ENCODE measurements around the gene SLC35F6. TPM values are rescaled to one million over a fixed set of nuclear protein-coding genes. Genes with fewer than 3 reads are reported as not detected.
"Not testable (repeated sequence)": the region's sequence is repeated elsewhere in the genome, so short reads cannot be mapped to it uniquely, and the experiment has no call there.

The SLC35F6 gene
- total RNA-seq, 1 donor = 80.8 TPM

DNA sequence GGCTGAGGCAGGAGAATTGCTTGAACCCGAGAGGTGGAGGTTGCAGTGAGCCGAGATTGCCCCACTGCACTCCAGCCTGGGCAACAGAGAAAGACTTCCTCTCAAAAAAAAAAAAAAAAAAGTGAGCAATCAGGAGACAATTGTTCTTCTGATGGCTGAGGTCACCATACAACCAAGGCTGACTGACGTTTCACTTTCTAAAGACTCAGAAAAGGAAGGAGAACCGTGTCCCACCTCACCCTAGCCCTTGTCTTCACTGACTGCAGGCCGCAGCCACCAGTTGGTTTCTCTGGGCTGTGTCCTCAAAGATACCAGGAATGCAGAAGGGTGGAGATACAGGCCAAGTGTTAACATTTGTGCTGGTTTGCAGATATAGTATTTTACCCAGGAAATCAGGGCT is 7.7 kb upstream of the SLC35F6 start:
- DNase-seq (ENCODE audit: low read depth) = no peak
- TF ChIP-seq, protein P1, sequence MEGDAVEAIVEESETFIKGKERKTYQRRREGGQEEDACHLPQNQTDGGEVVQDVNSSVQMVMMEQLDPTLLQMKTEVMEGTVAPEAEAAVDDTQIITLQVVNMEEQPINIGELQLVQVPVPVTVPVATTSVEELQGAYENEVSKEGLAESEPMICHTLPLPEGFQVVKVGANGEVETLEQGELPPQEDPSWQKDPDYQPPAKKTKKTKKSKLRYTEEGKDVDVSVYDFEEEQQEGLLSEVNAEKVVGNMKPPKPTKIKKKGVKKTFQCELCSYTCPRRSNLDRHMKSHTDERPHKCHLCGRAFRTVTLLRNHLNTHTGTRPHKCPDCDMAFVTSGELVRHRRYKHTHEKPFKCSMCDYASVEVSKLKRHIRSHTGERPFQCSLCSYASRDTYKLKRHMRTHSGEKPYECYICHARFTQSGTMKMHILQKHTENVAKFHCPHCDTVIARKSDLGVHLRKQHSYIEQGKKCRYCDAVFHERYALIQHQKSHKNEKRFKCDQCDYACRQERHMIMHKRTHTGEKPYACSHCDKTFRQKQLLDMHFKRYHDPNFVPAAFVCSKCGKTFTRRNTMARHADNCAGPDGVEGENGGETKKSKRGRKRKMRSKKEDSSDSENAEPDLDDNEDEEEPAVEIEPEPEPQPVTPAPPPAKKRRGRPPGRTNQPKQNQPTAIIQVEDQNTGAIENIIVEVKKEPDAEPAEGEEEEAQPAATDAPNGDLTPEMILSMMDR (IDR thresholded peaks at IDR 0.05; ENCODE audit: insufficient read depth, low read length) = no peak
- H3K4me3 ChIP-seq (ENCODE audit: low read depth, low read length) = no peak overlapping the region

DNA sequence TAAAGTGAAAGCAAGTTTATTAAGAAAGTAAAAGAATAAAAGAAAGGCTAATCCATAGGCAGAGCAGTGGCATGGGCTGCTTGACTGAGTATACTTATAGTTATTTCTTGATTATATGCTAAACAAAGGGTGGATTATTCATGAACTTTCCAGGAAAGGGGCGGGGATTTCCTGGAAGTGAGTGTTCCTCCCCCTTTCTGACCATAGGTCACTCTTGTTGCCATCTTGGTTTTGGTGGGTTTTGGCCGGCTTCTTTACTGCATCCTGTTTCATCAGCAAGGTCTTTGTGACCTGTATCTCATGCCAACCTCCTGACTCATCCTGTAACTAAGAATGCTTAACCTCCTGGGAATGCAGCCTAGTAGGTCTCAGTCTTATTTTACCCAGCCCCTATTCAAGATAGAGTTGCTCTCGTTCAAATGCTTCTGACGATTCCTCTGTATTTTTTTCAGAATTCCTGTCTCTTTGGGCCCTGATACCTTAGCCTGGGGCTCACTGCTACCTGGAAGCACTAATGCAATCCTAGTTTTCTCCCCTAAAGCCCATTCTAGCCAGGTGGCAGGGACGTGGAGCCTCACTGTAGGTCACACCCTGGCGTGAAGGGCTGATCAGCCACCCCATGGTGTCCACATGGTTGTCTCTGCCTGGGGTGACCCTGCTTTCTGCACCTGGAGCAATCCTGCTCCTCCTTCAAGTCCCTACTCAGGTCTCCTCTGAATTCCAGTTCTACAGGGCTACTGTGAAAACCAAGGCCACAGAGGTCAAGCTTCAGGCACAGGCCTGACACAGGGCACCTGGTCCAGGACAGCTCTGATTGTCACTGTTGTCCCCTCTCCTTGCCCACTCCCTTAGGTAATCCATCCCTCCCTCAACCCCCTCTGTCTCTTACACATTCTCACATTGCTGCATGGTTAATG is 6.0 kb upstream of the SLC35F6 start:
- TF ChIP-seq, protein P1 (IDR thresholded peaks at IDR 0.05; ENCODE audit: insufficient read depth, low read length) = no peak
- no peak overlapping the region for H3K4me3 ChIP-seq (ENCODE audit: low read depth, low read length)
- peak; percentile 100 for DNase-seq (ENCODE audit: low read depth)

DNA sequence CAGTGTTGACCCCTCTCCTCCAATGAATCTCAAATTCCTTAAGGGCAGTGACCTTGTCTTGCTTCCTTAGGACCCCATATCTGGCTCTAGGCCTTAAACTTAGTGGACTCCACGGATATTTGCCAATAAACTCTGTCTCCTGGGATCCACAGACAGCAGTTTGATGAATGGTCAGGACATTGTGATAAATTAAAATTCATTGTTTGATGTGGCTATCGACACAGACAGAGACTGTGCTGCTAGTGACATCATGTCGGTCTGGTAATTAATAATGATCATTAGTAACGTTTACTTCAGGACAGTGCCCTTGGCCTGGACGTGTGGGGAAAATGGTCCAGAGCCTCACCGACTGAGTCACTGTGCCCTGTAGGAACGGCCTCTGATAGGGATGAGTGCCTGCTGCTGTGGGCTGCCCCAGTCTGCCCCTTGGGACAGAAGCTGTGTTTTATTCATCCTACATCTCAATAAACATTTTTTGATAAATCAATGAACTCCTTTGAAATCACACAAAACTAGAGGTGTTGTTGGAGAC is 5.2 kb upstream of the SLC35F6 start:
- H3K4me3 ChIP-seq (ENCODE audit: low read depth, low read length) = no peak overlapping the region
- DNase-seq (ENCODE audit: low read depth) = no peak

DNA sequence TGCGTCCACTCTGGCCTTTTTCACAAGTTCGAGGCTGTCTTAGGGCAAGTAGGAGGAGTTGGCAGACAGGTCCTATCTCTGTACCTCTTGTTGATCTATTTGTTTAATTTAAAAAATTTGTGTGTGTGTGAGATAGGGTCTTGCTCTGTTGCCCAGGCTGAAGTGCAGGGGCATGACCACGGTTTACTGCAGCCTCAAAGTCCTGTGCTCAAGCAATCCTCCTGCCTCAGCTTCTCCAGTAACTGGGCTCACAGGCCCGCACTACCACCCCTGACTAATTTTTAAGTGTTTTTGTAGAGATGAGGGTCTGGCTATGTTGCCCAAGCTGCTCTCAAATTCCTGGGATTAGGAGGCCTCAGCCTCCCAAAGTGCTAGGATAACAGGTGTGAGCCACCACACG is 4.2 kb upstream of the SLC35F6 start:
- TF ChIP-seq, protein P1 (IDR thresholded peaks at IDR 0.05; ENCODE audit: insufficient read depth, low read length) = no peak
- no peak overlapping the region for H3K4me3 ChIP-seq (ENCODE audit: low read depth, low read length)
- no peak for DNase-seq (ENCODE audit: low read depth)

More for the DNA sequence above, 5.2 kb upstream of the SLC35F6 start:
- TF ChIP-seq, protein P1 (IDR thresholded peaks at IDR 0.05; ENCODE audit: insufficient read depth, low read length) = no peak

DNA sequence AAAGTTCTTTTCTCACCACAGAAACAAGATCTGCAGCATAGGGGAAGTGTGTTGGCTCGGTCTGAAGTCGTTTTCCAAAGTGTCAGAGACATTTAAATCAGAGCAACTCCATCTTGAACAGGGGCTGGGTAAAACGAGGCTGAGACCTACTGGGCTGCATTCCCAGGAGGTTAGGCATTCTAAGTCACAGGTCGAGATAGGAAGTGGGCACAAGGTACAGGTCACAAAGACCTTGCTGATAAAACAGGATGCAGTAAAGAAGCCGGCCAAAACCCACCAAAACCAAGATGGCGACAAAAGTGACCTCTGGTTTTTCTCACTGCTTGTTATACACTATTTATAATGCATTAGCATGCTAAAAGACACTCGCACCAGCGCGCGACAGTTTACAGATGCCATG is 3.1 kb upstream of the SLC35F6 start:
- DNase-seq (ENCODE audit: low read depth); H3K4me3 ChIP-seq (ENCODE audit: low read depth, low read length): not testable (repeated sequence)

DNA sequence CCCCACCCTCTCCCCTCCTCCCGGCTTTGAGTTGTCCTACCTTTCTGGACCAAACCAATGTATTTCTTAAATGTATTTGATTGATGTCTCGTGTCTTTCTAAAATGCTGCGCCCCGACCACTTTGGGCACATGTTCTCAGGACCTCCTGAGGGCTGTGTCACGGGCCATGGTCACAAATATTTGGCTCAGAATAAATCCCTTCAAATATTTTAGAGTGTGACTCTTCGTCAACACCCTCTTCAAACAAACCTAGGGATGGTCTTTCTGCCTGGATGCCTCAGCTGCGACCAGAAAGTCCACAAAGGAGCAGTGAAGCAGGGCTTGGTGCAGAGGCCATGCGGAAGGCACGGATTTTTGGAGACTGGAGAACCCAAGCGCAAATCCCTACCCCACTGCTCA is 1.1 kb upstream of the SLC35F6 start:
- no peak overlapping the region for H3K4me3 ChIP-seq (ENCODE audit: low read depth, low read length)
- DNase-seq (ENCODE audit: low read depth) = no peak
- TF ChIP-seq, protein P1 (IDR thresholded peaks at IDR 0.05; ENCODE audit: insufficient read depth, low read length) = no peak

DNA sequence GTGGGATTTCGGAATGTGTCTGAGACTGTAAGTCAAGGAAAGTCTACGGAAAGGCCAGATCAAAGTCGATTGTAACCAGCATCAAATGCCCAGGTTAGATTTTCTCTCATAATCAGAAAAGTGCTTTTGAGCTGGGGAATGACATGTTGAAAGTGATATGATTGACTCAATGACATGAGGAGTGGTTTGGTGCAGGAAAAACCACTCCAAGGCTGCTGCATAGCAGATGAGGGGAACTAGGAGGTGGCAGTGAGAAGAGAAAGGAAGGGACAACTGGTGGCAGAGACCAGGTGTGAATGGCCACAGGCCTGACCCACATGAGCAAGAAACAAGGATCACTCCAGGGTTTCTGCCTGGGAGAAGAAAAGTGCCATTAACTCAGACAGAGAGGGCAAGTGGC is 822 bp downstream of the SLC35F6 start:
- H3K4me3 ChIP-seq (ENCODE audit: low read depth, low read length) = peak overlapping the region; percentile 95
- DNase-seq (ENCODE audit: low read depth) = no peak
- TF ChIP-seq, protein P1 (IDR thresholded peaks at IDR 0.05; ENCODE audit: insufficient read depth, low read length) = no peak

All from fibroblast of the aortic adventitia (primary cell).